ENCODE data around the gene CTPS1.

Gene CTPS1

DNA sequence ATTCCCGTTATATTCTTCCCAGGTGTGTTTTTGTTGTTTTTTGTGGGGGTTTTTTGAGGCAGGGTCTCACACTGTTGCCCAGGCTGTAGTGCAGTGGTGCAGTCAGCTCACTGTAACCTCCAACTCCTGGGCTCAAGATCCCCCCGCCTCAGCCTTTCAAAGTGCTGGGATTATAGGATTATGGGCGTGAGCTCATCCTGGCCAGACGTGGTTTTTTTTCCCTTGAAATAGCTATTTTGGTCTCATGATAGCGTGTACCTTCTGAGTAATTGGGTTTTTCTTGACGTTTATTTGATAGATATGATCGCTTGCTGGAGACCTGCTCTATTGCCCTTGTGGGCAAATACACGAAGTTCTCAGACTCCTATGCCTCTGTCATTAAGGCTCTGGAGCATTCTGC is 17.6 kb downstream of the CTPS1 start:
- no peak for DNase-seq (ENCODE audit: low spot score)

DNA sequence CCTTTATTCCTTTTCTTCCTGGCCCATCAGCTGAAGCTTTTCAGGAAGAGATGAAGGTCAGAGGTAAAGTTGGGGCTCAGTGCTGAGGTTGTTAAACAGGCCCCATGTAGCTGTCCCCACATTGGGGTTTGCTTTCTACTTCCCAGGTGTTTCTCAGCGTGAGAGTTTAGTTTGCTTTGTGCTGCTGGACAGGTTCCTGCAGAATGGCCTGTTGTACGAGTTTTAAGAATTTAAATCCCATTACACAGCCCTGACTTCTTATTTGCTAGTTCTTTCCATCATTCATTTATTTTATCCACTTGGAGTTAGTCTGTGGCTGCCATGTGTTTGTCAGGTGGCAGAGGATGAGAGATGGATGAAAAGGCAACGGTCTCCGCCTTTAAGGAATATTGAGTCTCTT is 19.2 kb downstream of the CTPS1 start:
- DNase-seq (ENCODE audit: low spot score), result no peak

DNA sequence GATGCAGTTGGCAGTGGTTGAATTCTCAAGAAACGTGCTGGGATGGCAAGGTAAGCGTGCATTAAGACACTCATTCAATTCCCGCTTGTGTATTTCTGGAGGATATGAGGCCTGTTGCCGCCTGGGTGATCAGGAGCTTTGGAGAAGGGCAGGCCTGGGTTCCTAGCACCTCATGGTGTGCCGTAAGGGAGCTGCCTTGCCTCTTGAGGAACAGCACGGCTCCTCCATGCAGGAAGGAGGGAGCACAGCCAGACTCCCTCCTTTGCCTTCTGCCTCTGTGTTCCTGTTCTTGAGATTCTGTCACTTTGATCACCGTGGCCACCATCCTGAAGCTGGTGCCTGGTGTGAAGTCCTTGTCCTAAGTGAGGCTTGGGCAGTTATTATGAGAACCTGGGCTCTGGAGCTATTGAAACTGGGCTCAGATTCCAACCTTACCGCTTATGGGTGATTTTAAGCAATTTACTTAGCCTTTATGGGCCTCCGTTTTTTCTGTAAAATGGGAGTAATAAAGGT is 23.7 kb downstream of the CTPS1 start:
- no peak for DNase-seq (ENCODE audit: low spot score)

DNA sequence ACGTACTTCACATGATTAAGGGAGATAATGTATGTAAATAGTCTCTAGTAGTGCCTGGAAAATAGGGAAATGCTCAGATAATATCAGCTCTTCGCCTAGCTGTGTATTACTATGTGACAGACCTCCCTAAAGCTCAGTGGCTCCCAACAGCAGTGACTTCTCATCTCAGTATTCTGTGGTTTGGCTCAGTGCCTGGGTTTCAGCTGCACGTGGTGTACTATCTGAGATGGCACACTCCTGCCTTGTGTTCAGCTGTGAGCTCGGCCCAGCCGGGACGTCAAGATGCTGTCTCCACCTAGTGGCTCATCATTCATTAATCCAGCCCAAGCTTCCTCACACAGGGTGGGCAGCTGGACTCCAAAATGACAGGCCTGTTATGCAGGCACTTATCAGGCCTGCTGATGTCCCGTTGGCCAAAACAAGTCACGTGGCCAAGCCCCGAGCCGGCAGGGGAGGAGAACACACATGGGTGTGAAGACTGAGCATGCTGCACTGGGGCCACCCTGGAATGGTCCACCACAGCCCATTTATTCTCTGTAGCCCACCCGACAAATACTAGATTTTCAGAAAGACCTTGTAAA is 24.2 kb downstream of the CTPS1 start:
- DNase-seq (ENCODE audit: low spot score), result peak; percentile 99

DNA sequence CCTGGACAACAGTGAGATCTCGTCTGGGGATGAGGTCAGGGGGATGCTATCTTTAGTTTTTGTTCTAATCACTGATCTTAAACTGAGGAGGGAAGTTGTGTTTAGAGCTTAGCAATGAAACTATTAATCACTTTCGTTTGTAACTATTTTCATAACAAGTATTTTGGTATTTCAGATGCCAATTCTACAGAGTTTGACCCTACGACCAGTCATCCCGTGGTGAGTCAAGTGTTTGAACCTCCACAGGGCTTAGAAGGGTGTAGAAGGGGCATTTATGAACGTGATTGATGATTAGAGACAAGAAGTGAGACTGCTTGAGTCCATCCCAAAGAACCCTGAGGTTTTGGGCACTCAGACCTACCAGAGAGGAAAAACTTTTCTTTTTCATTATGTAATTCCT is 26.4 kb downstream of the CTPS1 start:
- no peak for DNase-seq (ENCODE audit: low spot score)

DNA sequence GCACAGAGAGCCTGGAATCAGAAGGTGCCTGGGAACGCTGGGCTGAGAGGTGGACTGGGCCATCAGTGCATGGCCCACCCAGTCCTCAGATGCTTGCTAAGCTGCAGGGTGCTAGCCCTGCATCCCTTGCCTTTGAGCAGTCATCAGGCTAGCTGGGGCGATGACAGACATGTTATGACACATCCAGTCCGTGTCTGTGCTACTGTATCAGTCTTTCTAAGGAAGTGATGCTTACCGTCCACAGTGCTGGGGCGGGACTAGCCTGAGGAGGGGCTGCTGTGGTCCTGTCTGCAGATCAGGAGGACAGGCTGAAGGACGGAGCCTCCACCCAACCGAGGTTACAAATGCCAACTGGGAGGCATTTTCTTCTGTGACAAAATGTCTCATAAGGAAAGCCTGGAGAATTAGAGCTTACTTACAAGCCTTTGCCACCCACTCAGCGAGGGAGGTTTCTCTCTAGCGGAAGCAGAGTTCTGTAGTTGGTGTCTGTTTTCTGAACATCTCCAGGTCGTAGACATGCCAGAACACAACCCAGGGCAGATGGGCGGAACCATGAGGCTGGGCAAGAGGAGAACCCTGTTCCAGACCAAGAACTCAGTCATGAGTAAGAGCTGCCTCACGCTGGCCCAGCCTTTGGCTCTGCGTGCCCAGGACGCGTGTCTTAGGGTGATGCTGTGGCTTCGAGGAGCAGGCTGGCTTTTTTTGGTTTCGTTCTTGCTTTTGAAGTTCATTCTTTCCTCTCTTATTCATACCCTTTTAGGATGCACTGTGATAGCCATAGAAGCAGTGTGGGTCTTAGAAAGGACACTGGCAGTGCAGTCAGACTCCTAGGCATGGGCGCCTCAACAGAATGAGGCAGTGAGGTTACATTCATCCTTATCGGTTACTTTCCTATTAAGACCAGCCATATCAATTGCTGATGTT is 27.7 kb downstream of the CTPS1 start:
- DNase-seq (ENCODE audit: low spot score), result no peak

DNA sequence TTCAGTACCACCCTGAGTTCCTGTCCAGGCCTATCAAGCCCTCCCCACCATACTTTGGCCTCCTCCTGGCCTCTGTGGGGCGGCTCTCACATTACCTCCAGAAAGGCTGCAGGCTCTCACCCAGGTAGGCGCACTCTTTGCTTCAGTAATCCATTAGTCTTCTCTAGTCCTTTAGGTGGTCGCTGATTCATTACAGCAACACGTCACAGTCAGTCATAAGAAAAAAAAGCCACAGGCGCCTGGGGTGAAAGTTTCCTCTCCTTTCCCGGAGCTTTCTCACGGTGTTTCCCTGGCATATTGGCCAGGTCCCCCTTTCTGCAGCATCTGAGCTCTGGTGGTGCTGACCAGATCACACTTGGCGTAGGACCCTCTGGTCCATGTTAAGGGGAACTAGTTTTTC is 30.0 kb downstream of the CTPS1 start:
- peak; percentile 33 for DNase-seq (ENCODE audit: low spot score)

DNA sequence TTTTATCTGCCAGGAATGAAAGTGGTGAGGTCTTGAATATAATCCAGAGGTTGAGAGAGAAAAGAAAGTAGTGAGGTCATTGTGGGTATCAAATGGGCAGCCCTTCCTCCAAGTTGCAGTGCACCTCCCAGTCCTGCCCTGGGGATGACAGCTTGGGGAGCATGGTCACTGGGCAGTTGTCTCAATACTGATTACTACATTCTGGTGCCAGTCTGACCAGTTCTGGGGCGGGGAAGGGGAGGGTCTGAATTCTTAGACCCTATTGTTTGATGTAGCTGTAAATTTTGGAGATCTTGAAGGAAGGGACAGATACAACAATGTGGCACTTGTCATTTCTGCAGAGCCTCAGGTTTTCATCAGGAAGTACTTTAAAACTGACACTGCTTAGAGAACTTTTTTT is 30.8 kb downstream of the CTPS1 start:
- no peak for DNase-seq (ENCODE audit: low spot score)

DNA sequence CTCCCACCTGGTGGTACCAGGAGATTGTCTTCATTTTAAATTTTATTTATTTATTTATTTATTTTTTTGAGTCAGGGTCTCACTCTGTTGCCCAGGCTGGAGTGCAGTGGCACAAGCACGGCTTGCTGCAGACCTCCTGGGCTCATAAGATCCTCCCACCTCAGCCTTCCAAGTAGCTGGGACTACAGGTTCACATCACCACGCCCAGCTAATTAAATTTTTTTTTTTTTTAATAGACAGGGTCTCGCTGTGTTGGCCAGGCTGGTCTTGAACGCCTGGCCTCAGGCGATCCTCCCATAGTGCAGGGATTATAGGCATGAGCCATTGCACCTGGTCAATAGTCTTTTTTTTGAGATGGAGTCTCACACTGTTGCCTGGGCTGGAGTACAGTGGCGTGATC is 33.5 kb downstream of the CTPS1 start:
- no peak for DNase-seq (ENCODE audit: low spot score)

DNA sequence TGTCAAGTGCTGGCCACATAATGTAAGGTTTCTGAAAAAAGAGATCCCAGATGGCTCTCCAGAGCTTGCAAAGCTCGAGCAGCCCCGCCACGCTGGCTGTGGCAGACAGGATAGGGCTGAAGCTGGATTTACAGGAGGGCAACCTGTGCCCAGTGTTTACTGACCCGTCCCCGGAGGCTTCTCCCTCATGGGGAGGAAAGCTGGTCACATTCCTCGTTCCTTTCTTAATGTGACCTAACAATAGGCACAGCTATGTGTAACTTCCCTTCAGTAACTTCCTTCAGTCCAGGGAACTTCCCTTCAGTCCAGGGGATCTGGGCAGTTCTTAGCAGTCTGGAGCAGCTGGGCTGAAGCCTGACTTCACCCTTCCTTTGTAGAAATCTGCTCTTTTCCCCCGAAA is 34.3 kb downstream of the CTPS1 start:
- DNase-seq (ENCODE audit: low spot score), result peak; percentile 69

DNA sequence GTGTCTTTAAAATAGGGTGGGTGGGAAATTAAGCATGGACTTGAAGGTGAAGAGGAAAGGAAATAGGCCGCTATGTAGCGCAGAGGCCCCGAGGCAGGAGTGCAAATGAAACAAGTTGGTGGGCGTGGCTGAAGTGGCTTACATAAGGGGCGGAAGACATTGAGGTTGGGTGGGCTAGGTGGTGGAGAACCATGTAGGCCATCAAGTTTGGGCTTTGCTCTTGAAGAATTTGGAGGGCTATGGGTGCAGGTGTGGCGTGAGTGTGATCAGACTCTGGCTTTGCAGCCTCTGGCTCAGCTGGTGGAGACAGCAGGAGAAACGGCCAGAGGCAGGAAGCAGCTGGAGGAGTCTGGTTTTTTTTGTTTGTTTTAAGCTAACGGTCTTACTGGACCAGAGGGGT is 35.4 kb downstream of the CTPS1 start:
- no peak for DNase-seq (ENCODE audit: low spot score)

DNA sequence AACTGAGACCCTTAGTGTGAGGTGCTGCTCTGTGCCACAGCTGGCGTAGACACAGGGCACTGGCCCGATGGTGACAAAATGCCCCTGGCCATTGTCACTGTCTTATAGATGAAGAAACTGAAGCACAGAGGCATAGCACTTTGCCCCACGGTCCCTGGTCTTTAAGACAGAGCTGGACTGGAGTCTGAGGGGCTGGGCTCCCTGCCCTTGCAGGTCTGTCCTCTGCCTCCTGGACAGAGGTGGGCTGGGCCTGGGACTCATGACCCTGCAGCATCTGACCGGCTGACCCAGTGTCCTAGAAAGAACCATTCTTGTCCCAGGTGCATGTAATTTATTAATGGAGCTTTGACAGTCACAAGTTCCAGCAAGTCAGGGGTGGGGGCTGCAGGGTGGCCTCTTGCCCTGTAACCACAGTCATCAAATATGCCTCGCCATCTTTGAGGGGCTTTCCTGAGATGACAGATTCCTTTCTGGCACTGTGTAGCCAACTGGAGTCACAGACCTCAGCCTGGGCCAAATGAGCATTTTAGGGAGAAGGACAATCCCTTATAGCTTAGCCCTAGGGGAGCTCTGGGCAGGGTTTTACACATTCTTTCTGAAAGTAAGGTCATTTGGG is 35.9 kb downstream of the CTPS1 start:
- no peak for DNase-seq (ENCODE audit: low spot score)

DNA sequence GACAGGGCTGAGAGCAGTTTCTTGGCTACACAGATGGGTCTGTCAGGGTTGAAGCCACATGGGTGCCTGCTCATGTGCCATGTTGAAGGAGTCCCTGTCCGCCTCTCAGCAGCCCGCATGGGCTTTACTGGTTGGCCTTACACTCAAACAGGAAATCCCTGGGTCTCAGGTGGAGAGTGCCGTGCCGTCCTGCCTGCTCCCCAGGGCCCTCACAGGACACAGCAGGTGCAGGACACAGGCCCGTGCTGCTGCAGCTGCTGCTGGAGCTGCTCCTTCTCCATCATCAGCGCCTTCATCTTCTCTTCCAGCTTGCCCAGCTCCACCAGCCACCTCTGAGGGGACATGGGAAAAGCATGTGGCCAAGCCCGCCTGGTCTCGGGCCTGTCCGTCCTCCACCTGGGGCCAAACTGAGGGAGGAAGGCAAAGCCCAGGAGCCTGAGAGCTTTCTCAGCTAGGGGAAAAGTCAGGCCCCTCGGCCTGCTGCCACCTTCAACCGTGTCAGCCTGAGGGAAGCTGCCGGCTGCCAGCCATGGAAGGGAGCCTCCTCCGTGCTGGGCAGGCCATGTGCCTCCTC is 36.5 kb downstream of the CTPS1 start:
- no peak for DNase-seq (ENCODE audit: low spot score)

DNA sequence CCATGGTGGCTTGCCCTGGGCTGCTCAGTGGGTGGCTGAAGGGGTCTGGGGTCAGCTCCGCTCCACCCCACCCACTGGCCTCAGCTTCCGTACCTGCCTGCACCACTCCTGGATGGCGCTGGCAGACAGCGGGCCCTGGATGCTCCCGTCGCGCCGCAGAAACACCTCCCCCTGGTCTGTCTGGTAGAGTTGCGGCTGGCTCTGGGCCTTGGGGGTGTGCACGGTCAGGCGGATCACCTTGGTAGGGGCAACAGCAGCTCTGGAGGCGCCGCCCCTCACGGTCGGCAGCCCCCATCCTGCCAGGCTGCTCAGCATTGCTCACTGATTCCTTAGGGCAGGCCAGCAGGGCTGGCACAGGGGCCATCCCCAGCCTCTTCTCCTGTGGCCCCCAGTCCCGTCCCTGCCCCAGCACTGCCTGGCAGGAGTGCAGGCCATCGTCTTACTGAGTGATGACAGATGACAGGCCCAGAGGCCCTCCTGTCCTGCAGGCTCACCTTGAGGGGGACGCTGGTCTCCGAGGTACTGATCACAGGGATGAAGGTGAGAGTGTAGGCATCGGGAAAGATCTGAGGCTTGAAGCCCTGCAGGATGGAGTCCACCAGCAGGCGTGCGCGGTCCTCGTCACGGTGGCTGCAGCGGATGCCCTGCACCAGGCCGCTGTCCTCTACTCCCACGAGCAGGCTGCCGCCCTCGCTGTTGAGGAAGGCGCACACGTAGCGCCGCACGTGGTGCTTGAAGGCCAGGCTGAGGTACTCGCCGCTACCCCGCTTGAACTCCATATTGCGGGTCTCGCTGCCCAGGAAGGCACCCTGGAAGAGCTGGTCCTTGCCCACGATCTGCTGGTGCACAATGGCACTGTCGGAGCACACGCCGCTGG is 37.9 kb downstream of the CTPS1 start:
- DNase-seq (ENCODE audit: low spot score), result no peak

DNA sequence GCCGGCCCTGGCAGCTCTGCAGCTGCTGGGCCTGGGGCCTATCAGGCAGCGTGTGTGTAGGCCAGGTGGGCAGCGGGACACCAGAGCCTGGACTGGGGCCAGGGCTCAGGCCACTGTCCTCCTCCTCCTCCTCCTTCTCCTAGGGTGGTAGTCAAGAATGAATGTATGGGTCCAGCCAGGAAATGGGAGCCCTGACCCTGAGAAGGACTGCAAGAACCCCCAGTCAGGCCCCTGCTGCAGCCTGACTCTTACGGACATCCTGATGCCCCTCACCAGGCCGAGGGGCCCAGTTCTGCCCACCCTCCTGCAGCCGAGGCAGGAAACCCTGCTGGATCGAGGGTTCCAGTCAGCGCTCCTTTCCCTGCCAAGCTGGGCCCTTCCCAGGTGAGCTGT is 38.5 kb downstream of the CTPS1 start:
- DNase-seq (ENCODE audit: low spot score), result no peak

DNA sequence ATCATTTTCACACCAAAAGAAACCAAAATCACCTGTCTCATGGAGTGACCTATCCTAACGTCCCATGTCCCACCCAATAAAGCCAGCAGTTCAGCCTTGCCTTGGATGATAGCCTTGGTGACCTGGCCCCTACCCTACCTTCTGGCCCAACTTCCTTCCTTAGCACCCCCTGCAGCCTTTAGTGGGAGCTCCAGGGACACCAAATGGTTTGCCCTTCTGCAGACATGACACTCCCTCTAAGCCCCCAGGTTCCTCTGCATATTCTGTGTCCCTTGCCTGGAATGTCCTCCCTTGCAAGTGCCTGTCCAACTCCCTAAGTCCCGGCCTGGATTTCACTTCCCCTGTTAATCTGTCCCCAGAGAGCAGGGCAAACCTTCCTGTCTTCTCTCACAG is 39.9 kb downstream of the CTPS1 start:
- no peak for DNase-seq (ENCODE audit: low spot score)

DNA sequence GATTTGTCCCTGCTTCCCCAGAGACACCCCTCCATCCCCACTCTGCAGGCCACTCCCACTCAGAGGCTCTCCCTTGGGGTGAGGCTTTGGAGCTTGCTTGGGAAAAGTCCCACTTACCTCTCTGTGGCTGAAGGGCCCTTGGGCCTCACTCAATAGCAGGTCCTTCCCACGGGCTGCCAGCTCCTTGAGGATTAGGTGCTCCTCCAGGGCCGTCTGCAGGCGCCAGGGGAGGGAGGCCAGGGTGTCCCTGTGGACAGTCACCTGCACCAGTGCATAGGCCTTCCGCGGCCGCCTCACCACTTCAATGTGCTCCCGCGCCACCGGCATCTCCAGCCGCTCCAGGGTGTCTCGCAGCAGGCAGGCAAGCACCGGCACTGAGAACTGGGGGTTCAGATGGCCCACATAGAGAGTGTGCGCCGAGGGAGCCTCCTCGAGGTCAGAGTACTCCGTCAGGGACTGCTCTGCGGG is 40.6 kb downstream of the CTPS1 start:
- DNase-seq (ENCODE audit: low spot score), result no peak

DNA sequence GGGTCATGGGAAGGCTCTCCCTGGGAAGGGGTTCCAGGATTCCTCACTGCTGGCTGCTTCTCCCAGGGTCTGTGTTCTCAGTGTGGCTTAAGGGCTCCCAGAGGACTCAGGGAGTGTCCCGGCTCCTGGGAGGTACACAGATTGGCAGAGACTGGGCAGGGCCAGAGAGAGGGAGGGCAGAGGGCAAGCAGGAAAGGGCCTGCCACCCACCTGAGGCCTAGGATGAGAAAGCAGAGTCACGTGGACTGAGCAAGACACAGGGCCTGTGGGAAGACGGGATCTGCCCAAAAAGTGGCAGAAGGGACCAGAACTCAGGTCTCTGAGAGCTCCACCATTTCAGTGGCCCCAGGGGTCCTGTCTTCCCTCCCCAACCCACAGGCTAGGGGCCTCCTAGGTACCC is 41.2 kb downstream of the CTPS1 start:
- no peak for DNase-seq (ENCODE audit: low spot score)

DNA sequence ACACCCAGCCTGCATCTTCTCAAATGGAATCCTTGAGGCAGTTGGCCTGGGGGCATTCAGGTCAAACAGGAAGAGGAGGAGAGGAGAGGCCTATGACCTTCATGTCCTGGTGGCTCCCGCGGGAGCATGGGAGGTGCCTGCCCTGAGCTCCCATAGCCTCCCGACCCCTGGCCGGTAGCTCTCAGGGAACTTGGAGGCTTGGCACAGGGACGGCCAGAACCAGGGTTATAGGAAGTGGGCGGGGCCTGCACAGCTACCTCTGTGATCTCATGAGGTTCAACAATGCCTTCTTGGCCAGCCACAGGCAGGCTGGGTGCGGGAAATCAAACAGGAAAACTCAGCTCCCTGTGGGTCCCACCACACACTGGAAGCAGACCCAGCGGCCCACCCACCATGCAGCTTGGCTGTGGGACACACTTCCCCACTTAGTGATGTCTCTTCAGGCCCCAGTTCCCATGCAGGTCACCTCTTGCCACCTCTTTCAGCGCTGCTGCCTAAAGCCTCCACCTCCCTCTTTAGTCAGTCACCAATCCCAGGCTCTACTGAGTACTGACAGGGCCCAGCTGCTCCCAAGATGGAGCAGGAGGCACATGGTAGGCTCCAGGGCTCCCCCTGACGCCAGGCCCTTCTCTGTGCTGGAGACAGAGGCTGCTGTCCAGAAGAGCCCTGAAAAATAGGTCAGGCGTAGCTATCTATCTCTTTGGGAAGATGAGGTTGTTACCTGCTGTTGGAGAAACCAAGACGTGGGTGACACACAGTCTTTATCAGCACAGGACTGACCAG is 42.2 kb downstream of the CTPS1 start, which contains the start of gene SLFNL1:
Gene SLFNL1 (minus strand): TSS at position 200 of the 783 bp plus-strand sequence. CDS start 1,065 bp downstream, outside the sequence.
- DNase-seq (ENCODE audit: low spot score), result no peak

DNA sequence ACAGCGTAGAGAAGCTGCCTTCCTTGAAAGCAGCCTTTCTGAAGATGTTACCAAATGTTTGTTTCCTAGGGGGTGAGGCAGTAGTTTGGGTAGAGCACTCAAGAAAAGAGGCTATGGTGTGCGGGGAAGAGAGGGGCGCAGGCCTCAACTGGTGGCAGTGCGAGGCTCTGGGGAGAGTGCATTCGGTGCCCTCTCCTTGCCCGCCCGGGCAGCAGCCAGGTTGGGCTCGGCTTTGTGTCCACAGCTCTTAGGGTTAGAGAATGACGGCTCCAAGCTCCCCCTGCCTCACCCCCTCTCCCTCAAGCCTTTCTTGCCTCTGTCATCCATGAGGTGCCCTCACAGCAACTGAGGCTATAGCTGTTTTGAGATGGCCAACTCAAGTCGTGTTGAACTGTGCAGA is 42.9 kb downstream of the CTPS1 start:
- DNase-seq (ENCODE audit: low spot score), result no peak
